Measurements from ENCODE around the gene SLC52A3.
"Not testable (repeated sequence)": the region's sequence is repeated elsewhere in the genome, so short reads cannot be mapped to it uniquely, and the experiment has no call there.

Gene SLC52A3

GRCh38 chr20:725491-725890, 42.8 kb downstream of the SLC52A3 start:
- no peak for TF ChIP-seq CTCF (conservative IDR thresholded peaks at IDR 0.05; ENCODE audit: low read length)
- TF ChIP-seq EZH2phosphoT487 (IDR thresholded peaks at IDR 0.05; ENCODE audit: borderline replicate concordance) = no peak
- H3K9me2 ChIP-seq (replicated peaks; ENCODE audit: low read depth, low read length) = no peaks in the 10 kb centered on the region
- H4K20me1 ChIP-seq (ENCODE audit: insufficient read depth, low read length, poor library complexity, severe bottlenecking) = no peaks in the 10 kb centered on the region
- H3K9me3 ChIP-seq (ENCODE audit: insufficient read depth, low read depth, low read length) = no peaks in the 10 kb centered on the region
- H3K4me3 ChIP-seq (ENCODE audit: low read length, poor library complexity, severe bottlenecking) = no peak overlapping the region
- no peaks in the 10 kb centered on the region for H3K36me3 ChIP-seq (ENCODE audit: insufficient read depth, low read length)
- H3K79me2 ChIP-seq (ENCODE audit: insufficient read depth, low read length) = no peaks in the 10 kb centered on the region
- no peaks in the 10 kb centered on the region for H3F3A ChIP-seq (ENCODE audit: low read depth)
- no peak overlapping the region for H2AFZ ChIP-seq (ENCODE audit: low read length)
- no peaks in the 10 kb centered on the region for H3K4me1 ChIP-seq (ENCODE audit: insufficient read depth, low read length, poor library complexity, severe bottlenecking)
- H3K4me2 ChIP-seq (ENCODE audit: low read depth, low read length, poor library complexity, severe bottlenecking) = no peak overlapping the region
- no peaks in the 10 kb centered on the region for H3K27me3 ChIP-seq (ENCODE audit: insufficient read depth, low read length, poor library complexity, severe bottlenecking)
- H3K9ac ChIP-seq (ENCODE audit: low read depth, low read length, poor library complexity, severe bottlenecking) = no peak overlapping the region

GRCh38 chr20:724797-725196, 43.5 kb downstream of the SLC52A3 start:
- not testable (repeated sequence) for H3K36me3 ChIP-seq (ENCODE audit: insufficient read depth, low read length); H4K20me1 ChIP-seq (ENCODE audit: insufficient read depth, low read length, poor library complexity, severe bottlenecking); H3F3A ChIP-seq (ENCODE audit: low read depth); H3K9ac ChIP-seq (ENCODE audit: low read depth, low read length, poor library complexity, severe bottlenecking); H3K4me1 ChIP-seq (ENCODE audit: insufficient read depth, low read length, poor library complexity, severe bottlenecking); H3K4me3 ChIP-seq (ENCODE audit: low read length, poor library complexity, severe bottlenecking); H3K4me2 ChIP-seq (ENCODE audit: low read depth, low read length, poor library complexity, severe bottlenecking); H3K9me2 ChIP-seq (replicated peaks; ENCODE audit: low read depth, low read length); H3K27me3 ChIP-seq (ENCODE audit: insufficient read depth, low read length, poor library complexity, severe bottlenecking); H3K9me3 ChIP-seq (ENCODE audit: insufficient read depth, low read depth, low read length); H3K79me2 ChIP-seq (ENCODE audit: insufficient read depth, low read length); H2AFZ ChIP-seq (ENCODE audit: low read length)

DNA sequence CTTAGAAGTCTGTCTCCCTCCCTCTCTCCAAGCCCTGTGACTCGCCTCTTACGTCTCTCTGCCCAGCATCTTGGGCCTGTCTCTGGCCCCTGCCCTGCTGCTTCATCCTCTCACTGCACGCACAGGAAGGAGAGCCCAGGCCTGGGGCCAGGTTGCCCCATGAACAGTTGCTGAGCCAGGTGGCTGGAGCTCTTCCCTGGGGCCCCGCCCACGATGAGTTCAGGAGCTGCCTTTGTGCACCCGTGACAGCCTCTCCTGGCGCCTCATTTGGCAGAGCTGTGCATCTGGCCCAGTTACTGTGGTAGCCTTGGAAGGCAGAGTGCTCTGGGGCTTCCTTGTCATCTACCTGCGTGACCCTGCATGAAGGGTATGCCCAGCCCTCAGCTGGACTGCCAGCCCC, 44.5 kb downstream of the SLC52A3 start:
- no peaks in the 10 kb centered on the region for H3K27me3 ChIP-seq (ENCODE audit: insufficient read depth, low read length, poor library complexity, severe bottlenecking)
- no peaks in the 10 kb centered on the region for H3K9me3 ChIP-seq (ENCODE audit: insufficient read depth, low read depth, low read length)
- TF ChIP-seq EZH2phosphoT487 (IDR thresholded peaks at IDR 0.05; ENCODE audit: borderline replicate concordance) (no peak), CTCF (conservative IDR thresholded peaks at IDR 0.05; ENCODE audit: low read length) (no peak)
- no peaks in the 10 kb centered on the region for H3K79me2 ChIP-seq (ENCODE audit: insufficient read depth, low read length)
- no peak overlapping the region for H3K4me3 ChIP-seq (ENCODE audit: low read length, poor library complexity, severe bottlenecking)
- H3K4me2 ChIP-seq (ENCODE audit: low read depth, low read length, poor library complexity, severe bottlenecking) = no peak overlapping the region
- no peaks in the 10 kb centered on the region for H3K9me2 ChIP-seq (replicated peaks; ENCODE audit: low read depth, low read length)
- H4K20me1 ChIP-seq (ENCODE audit: insufficient read depth, low read length, poor library complexity, severe bottlenecking) = no peaks in the 10 kb centered on the region
- H3K9ac ChIP-seq (ENCODE audit: low read depth, low read length, poor library complexity, severe bottlenecking) = no peak overlapping the region
- no peaks in the 10 kb centered on the region for H3K4me1 ChIP-seq (ENCODE audit: insufficient read depth, low read length, poor library complexity, severe bottlenecking)
- no peaks in the 10 kb centered on the region for H3K36me3 ChIP-seq (ENCODE audit: insufficient read depth, low read length)
- no peak overlapping the region for H2AFZ ChIP-seq (ENCODE audit: low read length)
- H3F3A ChIP-seq (ENCODE audit: low read depth) = no peaks in the 10 kb centered on the region

DNA sequence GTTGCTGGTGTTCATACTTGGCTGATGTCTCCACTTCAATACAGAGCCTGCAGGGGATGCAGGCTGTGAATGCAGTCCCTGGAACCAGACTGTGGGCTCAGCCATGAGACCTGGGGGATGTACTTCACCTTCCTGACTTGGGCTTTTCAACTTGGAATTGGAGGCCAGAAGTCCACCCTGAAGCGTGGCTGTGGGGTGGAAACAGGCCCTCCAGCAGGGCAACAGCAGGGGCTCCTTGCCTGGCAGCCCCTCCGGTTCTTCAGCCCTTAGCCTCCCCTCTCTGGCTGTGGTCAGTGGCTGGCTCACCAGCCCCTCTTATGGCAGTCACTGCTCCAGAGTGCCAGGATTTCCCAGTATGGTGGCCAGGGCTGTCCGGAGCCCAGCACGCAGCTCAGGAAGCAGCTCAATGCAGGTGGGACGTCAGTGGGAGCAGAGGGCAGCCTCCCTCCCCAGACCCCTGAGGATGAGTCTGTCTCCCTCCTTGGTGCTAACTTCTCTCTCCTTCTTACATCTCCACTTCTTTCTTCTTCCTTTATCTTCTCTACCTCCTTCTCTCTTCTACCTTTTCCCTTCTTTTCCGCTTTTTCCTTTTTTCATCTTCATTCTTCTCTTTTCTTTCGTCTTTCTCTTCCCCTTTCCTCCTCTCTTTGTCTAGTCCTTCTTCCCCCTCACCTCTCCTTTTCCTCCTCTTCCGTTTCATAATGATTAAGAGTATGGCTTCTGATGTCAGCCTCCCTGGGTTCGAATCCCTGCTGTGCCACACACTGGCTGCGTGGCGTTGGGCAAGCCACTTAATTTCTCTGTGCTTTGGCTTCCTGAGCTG, 45.3 kb downstream of the SLC52A3 start:
- TF ChIP-seq CTCF (conservative IDR thresholded peaks at IDR 0.05; ENCODE audit: low read length) (no peak), EZH2phosphoT487 (IDR thresholded peaks at IDR 0.05; ENCODE audit: borderline replicate concordance) (no peak)
- Histone ChIP-seq H3K9me3 (ENCODE audit: insufficient read depth, low read depth, low read length) (no peaks in the 10 kb centered on the region), H3K4me1 (ENCODE audit: insufficient read depth, low read length, poor library complexity, severe bottlenecking) (no peaks in the 10 kb centered on the region), H3K4me2 (ENCODE audit: low read depth, low read length, poor library complexity, severe bottlenecking) (no peak overlapping the region), H4K20me1 (ENCODE audit: insufficient read depth, low read length, poor library complexity, severe bottlenecking) (no peaks in the 10 kb centered on the region), H3K9me2 (replicated peaks; ENCODE audit: low read depth, low read length) (no peaks in the 10 kb centered on the region), H3K9ac (ENCODE audit: low read depth, low read length, poor library complexity, severe bottlenecking) (no peak overlapping the region), H3F3A (ENCODE audit: low read depth) (no peaks in the 10 kb centered on the region), H3K27me3 (ENCODE audit: insufficient read depth, low read length, poor library complexity, severe bottlenecking) (no peaks in the 10 kb centered on the region), H3K36me3 (ENCODE audit: insufficient read depth, low read length) (no peaks in the 10 kb centered on the region), H2AFZ (ENCODE audit: low read length) (no peak overlapping the region), H3K79me2 (ENCODE audit: insufficient read depth, low read length) (no peaks in the 10 kb centered on the region), H3K4me3 (ENCODE audit: low read length, poor library complexity, severe bottlenecking) (no peak overlapping the region)
